ENCODE data around the gene EID2.

- TF ChIP-seq CTCF (IDR thresholded peaks at IDR 0.05) (no peak), POLR2A (IDR thresholded peaks at IDR 0.05) (no peak)
Measured at GRCh38 chr19:39550197-39550596, 10.2 kb upstream of the EID2 start.
